Keratinocyte (primary cell): Measurements from ENCODE around the gene SAMD8. TPM values are rescaled to one million over a fixed set of nuclear protein-coding genes. Genes with fewer than 3 reads are reported as not detected.

ENCODE experiments used
- DNase-seq: peaks from one replicate; pipeline ENCODE4 v3.0.0-alpha.2; 2011; ENCODE audit warnings: low read depth, missing footprints, low spot score
- FAIRE-seq: peaks from 2 replicates; lab custom pipeline; 2011; peaks lifted over from hg19 to GRCh38; lab: Jason Lieb, UNC
- H2AFZ ChIP-seq: 2 replicates; pipeline ENCODE4 v1.6.0; 2012; ENCODE audit warnings: low read length, control low read depth, inconsistent platforms; ENCODE audit not compliant: control insufficient read depth
- H3K27ac ChIP-seq: 2 replicates; pipeline ENCODE4 v1.5.1; 2011; ENCODE audit warnings: low read length; ENCODE audit not compliant: control insufficient read depth, insufficient read depth
- H3K27me3 ChIP-seq: 3 replicates; pipeline ENCODE4 v1.6.0; 2011; ENCODE audit warnings: low read length; ENCODE audit not compliant: control insufficient read depth, insufficient read depth; ENCODE audit errors: extremely low read depth
- H3K36me3 ChIP-seq, 2 experiments: 2 replicates in 1 of 2; 3 replicates in 1 of 2; pipeline ENCODE4 v1.5.1; 2011; ENCODE audit warnings: low read length in 2 of 2, mild to moderate bottlenecking in 1 of 2; ENCODE audit not compliant: control insufficient read depth in 2 of 2, insufficient read depth in 2 of 2; ENCODE audit errors: extremely low read depth in 1 of 2
- H3K4me1 ChIP-seq: 3 replicates; pipeline ENCODE4 v1.5.1; 2011; ENCODE audit warnings: low read length; ENCODE audit not compliant: control insufficient read depth, insufficient read depth; ENCODE audit errors: extremely low read depth
- H3K4me2 ChIP-seq: 3 replicates; pipeline ENCODE4 v1.6.0; 2011; ENCODE audit warnings: low read depth, low read length; ENCODE audit not compliant: control insufficient read depth, insufficient read depth; ENCODE audit errors: extremely low read depth
- H3K4me3 ChIP-seq, 3 experiments: fragments of 200-600 bp in 1 of 3; sonication (generic) in 1 of 3; 2 replicates in 2 of 3; 3 replicates in 1 of 3; pipeline ENCODE4 v1.5.1; 2011 to 2016; ENCODE audit warnings: low read length in 3 of 3, mild to moderate bottlenecking in 3 of 3, control low read depth in 2 of 3, inconsistent platforms in 1 of 3, low read depth in 1 of 3, mixed read lengths in 1 of 3, mixed run types in 1 of 3, moderate library complexity in 1 of 3; ENCODE audit not compliant: control insufficient read depth in 2 of 3, insufficient read depth in 2 of 3; ENCODE audit errors: extremely low read depth in 1 of 3
- H3K79me2 ChIP-seq: 2 replicates; pipeline ENCODE4 v1.6.0; 2012; ENCODE audit warnings: low read length; ENCODE audit not compliant: control insufficient read depth, insufficient read depth
- H3K9ac ChIP-seq: 3 replicates; pipeline ENCODE4 v1.6.0; 2011; ENCODE audit warnings: low read length; ENCODE audit not compliant: control insufficient read depth, insufficient read depth; ENCODE audit errors: extremely low read depth
- H3K9me1 ChIP-seq: 3 replicates; pipeline ENCODE4 v1.6.0; 2011; ENCODE audit warnings: low read length; ENCODE audit not compliant: control insufficient read depth, insufficient read depth; ENCODE audit errors: extremely low read depth
- H3K9me3 ChIP-seq: 2 replicates; pipeline ENCODE4 v1.5.1; 2012; ENCODE audit warnings: low read depth, low read length; ENCODE audit not compliant: control insufficient read depth
- H4K20me1 ChIP-seq: 3 replicates; pipeline ENCODE4 v1.6.0; 2011; ENCODE audit warnings: low read length; ENCODE audit not compliant: control insufficient read depth, insufficient read depth; ENCODE audit errors: extremely low read depth
- CTCF ChIP-seq, 3 experiments: IDR thresholded peaks in 1 of 3; conservative IDR thresholded peaks in 1 of 3; optimal IDR thresholded peaks in 1 of 3; 2 replicates in 2 of 3; 3 replicates in 1 of 3; pipeline versions ENCODE3 to v1.5.1; 2011; ENCODE audit warnings: low read length in 3 of 3, mild to moderate bottlenecking in 3 of 3, moderate library complexity in 2 of 3, control low read depth in 1 of 3, inconsistent platforms in 1 of 3; ENCODE audit not compliant: insufficient read depth in 2 of 3; ENCODE audit errors: extremely low read depth in 1 of 3
- EZH2 ChIP-seq: IDR thresholded peaks from one replicate; pipeline ENCODE4 v1.6.1; 2012; ENCODE audit warnings: inconsistent platforms, mild to moderate bottlenecking, low read length, moderate library complexity
- dilution Hi-C: fragments of 300-500 bp; cut with MboI; formaldehyde crosslinking; loops from one replicate; pipeline ENCODE4 v1.7.0; 2020; ENCODE audit warnings: low sequenced_read_pairs; ENCODE audit not compliant: extremely low pct_ligation_motif_present
- polyA plus RNA-seq, 5 experiments: library from polyadenylated mRNA; depleted of rRNA in 3 of 5; stranded (reverse) in 3 of 5; stranded (forward) in 1 of 5; unstranded in 1 of 5; fragments of >200 nt; gene quantifications; 1 replicate in 1 of 5; 2 replicates in 3 of 5; 3 replicates in 1 of 5; pipeline versions ENCODE4 v1.2.1 to v1.2.3, GENCODE V29; 2011 to 2012; ENCODE audit warnings: missing spikeins in 2 of 5, low read depth in 1 of 5, low replicate concordance in 1 of 5

Gene SAMD8
- polyA plus RNA-seq, 1 donor (not counting 4 experiments of a cell fraction or from before 2014, with no cell fraction given) = 31.7 TPM

- Histone ChIP-seq H3K79me2 (peaks cover 56% of the 10 kb centered on the region), H2AFZ (no peak overlapping the region), H3K9ac (no peak overlapping the region), H3K9me3 (no peaks in the 10 kb centered on the region), H3K4me3 (no peak overlapping the region), H3K9me1 (no peaks in the 10 kb centered on the region), H3K4me1 (peaks cover 21% of the 10 kb centered on the region), H4K20me1 (no peaks in the 10 kb centered on the region), H3K27ac (no peak overlapping the region), H3K4me2 (no peak overlapping the region), H3K27me3 (no peaks in the 10 kb centered on the region), H3K36me3 (no peaks in the 10 kb centered on the region)
- TF ChIP-seq EZH2 = no peak
- TF ChIP-seq CTCF (optimal IDR thresholded peaks at IDR 0.05 in 1 of 3, IDR thresholded peaks at IDR 0.05 in 1 of 3, conservative IDR thresholded peaks at IDR 0.05 in 1 of 3; ENCODE audit: extremely low read depth in 1 of 3, insufficient read depth in 2 of 3, low read length in 3 of 3) = no peak
- dilution Hi-C loops = no loop called here
- DNase-seq (no peak), FAIRE-seq (peak; percentile 86)
Measured at GRCh38 chr10:75137533-75138438, 26.3 kb downstream of the SAMD8 start.

- Histone ChIP-seq H3K36me3 (no peaks in the 10 kb centered on the region), H3K79me2 (peaks cover 56% of the 10 kb centered on the region), H3K4me1 (peaks cover 38% of the 10 kb centered on the region), H3K9me3 (no peaks in the 10 kb centered on the region), H3K4me2 (no peak overlapping the region), H4K20me1 (no peaks in the 10 kb centered on the region), H2AFZ (no peak overlapping the region), H3K9ac (no peak overlapping the region), H3K27ac (no peak overlapping the region), H3K4me3 (no peak overlapping the region), H3K9me1 (no peaks in the 10 kb centered on the region), H3K27me3 (no peaks in the 10 kb centered on the region)
- DNase-seq (no peak), FAIRE-seq (no peak)
- no peak for TF ChIP-seq EZH2
- TF ChIP-seq CTCF (optimal IDR thresholded peaks at IDR 0.05 in 1 of 3, IDR thresholded peaks at IDR 0.05 in 1 of 3, conservative IDR thresholded peaks at IDR 0.05 in 1 of 3; ENCODE audit: extremely low read depth in 1 of 3, insufficient read depth in 2 of 3, low read length in 3 of 3) = no peak
- dilution Hi-C loops = no loop called here
Measured at GRCh38 chr10:75140246-75140645, 28.8 kb downstream of the SAMD8 start.
